ENCODE data around the gene BANP.

Gene BANP

DNA sequence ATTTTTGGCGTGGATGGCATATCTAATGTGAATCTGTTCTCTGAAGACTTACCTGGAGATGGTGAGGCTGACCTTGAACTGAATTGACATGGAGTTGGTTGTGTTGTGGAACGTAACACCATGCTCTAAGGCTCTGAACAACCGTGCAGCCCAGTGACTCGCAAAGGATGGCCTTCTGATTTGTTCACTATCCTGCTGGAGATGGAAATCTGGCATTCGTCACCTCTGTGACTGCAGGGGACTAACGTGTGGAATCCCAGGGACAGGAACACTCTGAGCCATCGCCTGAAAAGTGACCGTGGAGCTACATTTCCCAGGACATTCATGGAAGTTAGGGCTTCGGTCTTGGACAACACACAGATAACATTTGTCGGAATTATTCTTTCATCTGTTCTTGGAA is 61.1 kb downstream of the BANP start:
- Histone ChIP-seq H3K4me2 (ENCODE audit: low read length) (no peak overlapping the region), H3K79me2 (ENCODE audit: insufficient read depth, low read length) (no peaks in the 10 kb centered on the region), H3K4me1 (ENCODE audit: insufficient read depth, low read length, severe bottlenecking) (peaks cover 7% of the 10 kb centered on the region), H3K27me3 (ENCODE audit: insufficient read depth, low read length) (no peaks in the 10 kb centered on the region), H3K9ac (ENCODE audit: low read length) (no peak overlapping the region), H3K9me2 (ENCODE audit: low read depth, low read length) (no peaks in the 10 kb centered on the region), H3K9me3 (ENCODE audit: low read length) (no peaks in the 10 kb centered on the region), H3K36me3 (ENCODE audit: insufficient read depth, low read length) (peaks cover 43% of the 10 kb centered on the region), H4K20me1 (ENCODE audit: insufficient read depth, low read length) (no peaks in the 10 kb centered on the region), H3F3A (ENCODE audit: insufficient read depth, low read length) (no peaks in the 10 kb centered on the region), H3K27ac (ENCODE audit: low read depth, low read length, poor library complexity, severe bottlenecking) (no peak overlapping the region), H3K4me3 (ENCODE audit: low read depth, low read length, poor library complexity, severe bottlenecking) (no peak overlapping the region), H2AFZ (ENCODE audit: low read length) (no peak overlapping the region)
- TF ChIP-seq, protein P1, sequence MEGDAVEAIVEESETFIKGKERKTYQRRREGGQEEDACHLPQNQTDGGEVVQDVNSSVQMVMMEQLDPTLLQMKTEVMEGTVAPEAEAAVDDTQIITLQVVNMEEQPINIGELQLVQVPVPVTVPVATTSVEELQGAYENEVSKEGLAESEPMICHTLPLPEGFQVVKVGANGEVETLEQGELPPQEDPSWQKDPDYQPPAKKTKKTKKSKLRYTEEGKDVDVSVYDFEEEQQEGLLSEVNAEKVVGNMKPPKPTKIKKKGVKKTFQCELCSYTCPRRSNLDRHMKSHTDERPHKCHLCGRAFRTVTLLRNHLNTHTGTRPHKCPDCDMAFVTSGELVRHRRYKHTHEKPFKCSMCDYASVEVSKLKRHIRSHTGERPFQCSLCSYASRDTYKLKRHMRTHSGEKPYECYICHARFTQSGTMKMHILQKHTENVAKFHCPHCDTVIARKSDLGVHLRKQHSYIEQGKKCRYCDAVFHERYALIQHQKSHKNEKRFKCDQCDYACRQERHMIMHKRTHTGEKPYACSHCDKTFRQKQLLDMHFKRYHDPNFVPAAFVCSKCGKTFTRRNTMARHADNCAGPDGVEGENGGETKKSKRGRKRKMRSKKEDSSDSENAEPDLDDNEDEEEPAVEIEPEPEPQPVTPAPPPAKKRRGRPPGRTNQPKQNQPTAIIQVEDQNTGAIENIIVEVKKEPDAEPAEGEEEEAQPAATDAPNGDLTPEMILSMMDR (IDR thresholded peaks at IDR 0.05; ENCODE audit: low read length) = no peak
- no peak for TF ChIP-seq EZH2 (IDR thresholded peaks at IDR 0.05; ENCODE audit: borderline replicate concordance, low read length)

DNA sequence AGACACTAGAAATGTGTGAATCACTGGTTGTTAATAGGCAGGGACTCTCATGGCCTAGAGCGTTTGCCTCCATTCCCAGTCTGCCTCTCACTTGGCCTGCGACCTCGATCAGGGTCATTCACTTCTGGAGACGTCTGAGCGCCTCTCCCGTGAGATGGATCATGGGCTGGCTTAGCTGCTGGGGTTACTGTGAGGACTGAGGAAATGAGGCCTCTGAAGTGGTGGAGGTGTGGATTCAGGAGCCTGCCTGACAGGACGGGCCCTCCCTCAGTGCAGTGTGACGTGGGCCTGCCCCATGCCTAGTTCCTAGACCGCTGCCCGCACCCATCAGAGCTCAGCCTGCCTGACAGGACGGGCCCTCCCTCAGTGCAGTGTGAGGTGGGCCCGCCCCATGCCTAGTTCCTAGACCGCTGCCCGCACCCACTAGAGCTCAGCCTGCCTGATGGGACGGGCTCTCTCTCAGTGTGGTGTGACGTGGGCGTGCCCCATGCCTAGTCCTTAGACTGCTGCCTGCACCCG is 61.9 kb downstream of the BANP start:
- no peak overlapping the region for H3K4me3 ChIP-seq (ENCODE audit: low read depth, low read length, poor library complexity, severe bottlenecking)
- H3F3A ChIP-seq (ENCODE audit: insufficient read depth, low read length) = no peaks in the 10 kb centered on the region
- H3K9me3 ChIP-seq (ENCODE audit: low read length) = no peaks in the 10 kb centered on the region
- H2AFZ ChIP-seq (ENCODE audit: low read length) = no peak overlapping the region
- H3K4me1 ChIP-seq (ENCODE audit: insufficient read depth, low read length, severe bottlenecking) = peaks cover 7% of the 10 kb centered on the region
- no peaks in the 10 kb centered on the region for H3K79me2 ChIP-seq (ENCODE audit: insufficient read depth, low read length)
- H3K9ac ChIP-seq (ENCODE audit: low read length) = no peak overlapping the region
- H3K4me2 ChIP-seq (ENCODE audit: low read length) = no peak overlapping the region
- no peaks in the 10 kb centered on the region for H3K9me2 ChIP-seq (ENCODE audit: low read depth, low read length)
- TF ChIP-seq, protein P1 (IDR thresholded peaks at IDR 0.05; ENCODE audit: low read length) = no peak
- TF ChIP-seq EZH2 (IDR thresholded peaks at IDR 0.05; ENCODE audit: borderline replicate concordance, low read length) = no peak
- H3K27ac ChIP-seq (ENCODE audit: low read depth, low read length, poor library complexity, severe bottlenecking) = no peak overlapping the region
- H4K20me1 ChIP-seq (ENCODE audit: insufficient read depth, low read length) = no peaks in the 10 kb centered on the region
- H3K36me3 ChIP-seq (ENCODE audit: insufficient read depth, low read length) = peaks cover 35% of the 10 kb centered on the region
- no peaks in the 10 kb centered on the region for H3K27me3 ChIP-seq (ENCODE audit: insufficient read depth, low read length)

DNA sequence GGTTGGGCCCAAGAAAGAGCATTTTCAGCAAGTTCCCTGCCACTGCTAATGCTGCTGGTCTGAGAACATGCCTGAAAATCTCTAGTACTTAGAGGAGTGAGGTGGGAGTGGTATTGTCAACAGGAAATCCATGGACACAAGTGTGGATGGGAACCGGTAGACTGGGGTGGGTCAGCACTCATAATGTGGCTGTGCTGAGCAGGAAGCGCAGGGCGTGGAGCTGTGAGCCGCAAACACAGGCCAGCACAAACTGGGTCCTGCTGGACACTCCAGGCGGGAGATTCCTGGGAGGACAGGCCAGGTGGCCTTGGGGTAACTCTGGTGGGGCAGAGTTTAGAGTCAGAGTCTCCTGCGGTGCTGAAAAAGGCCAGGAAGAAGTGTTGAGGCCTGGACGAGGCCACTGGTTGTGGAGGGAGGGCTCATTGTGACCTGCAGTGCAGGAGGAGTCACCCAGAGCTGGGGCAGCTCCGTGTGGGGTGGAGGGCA is 62.6 kb downstream of the BANP start:
- Histone ChIP-seq H3K4me2 (ENCODE audit: low read length) (no peak overlapping the region), H3K27me3 (ENCODE audit: insufficient read depth, low read length) (no peaks in the 10 kb centered on the region), H3K79me2 (ENCODE audit: insufficient read depth, low read length) (no peaks in the 10 kb centered on the region), H3K9me3 (ENCODE audit: low read length) (no peaks in the 10 kb centered on the region), H3K27ac (ENCODE audit: low read depth, low read length, poor library complexity, severe bottlenecking) (no peak overlapping the region), H3K36me3 (ENCODE audit: insufficient read depth, low read length) (peaks cover 28% of the 10 kb centered on the region; the same call in 1 of the 2 replicates), H3K9me2 (ENCODE audit: low read depth, low read length) (no peaks in the 10 kb centered on the region), H2AFZ (ENCODE audit: low read length) (no peak overlapping the region), H3K4me1 (ENCODE audit: insufficient read depth, low read length, severe bottlenecking) (peaks cover 4% of the 10 kb centered on the region), H3F3A (ENCODE audit: insufficient read depth, low read length) (no peaks in the 10 kb centered on the region), H4K20me1 (ENCODE audit: insufficient read depth, low read length) (no peaks in the 10 kb centered on the region), H3K4me3 (ENCODE audit: low read depth, low read length, poor library complexity, severe bottlenecking) (no peak overlapping the region), H3K9ac (ENCODE audit: low read length) (no peak overlapping the region)
- no peak for TF ChIP-seq EZH2 (IDR thresholded peaks at IDR 0.05; ENCODE audit: borderline replicate concordance, low read length)
- TF ChIP-seq, protein P1 (IDR thresholded peaks at IDR 0.05; ENCODE audit: low read length) = no peak

Data from OCI-LY1 (cell line).